NK-92 (cell line): ENCODE results near the gene PRPSAP1.
"Not testable (repeated sequence)": the region's sequence is repeated elsewhere in the genome, so short reads cannot be mapped to it uniquely, and the experiment has no call there.

Experiments
- DNase-seq: peaks from one replicate; lab custom pipeline; 2025; ENCODE audit not compliant: unreplicated experiment; lab: John Stamatoyannopoulos, UW

The PRPSAP1 gene

DNA sequence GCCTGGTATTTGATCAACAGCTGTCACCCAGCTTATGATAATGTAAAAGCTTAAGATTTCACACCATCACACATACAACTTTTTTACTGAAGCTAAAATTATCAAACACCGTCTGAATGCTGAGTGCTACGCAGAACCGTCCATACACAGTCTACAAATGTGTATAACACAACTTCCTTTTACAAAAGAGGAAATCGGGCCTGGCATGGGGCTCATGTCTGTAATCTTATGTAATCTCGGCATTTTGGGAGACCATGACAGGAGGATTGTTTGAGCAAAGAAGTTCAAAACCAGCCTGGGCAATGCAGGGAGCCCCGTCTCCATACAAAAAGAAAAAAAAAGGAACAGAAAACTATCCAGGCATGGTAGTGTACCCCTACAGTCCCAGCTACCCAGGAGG is 26.0 kb downstream of the PRPSAP1 start:
- no peak for DNase-seq

- no peak for DNase-seq
Measured at GRCh38 chr17:76326306-76326705, 27.4 kb downstream of the PRPSAP1 start.

- DNase-seq = no peak
Measured at GRCh38 chr17:76318586-76318985, 35.1 kb downstream of the PRPSAP1 start.

DNA sequence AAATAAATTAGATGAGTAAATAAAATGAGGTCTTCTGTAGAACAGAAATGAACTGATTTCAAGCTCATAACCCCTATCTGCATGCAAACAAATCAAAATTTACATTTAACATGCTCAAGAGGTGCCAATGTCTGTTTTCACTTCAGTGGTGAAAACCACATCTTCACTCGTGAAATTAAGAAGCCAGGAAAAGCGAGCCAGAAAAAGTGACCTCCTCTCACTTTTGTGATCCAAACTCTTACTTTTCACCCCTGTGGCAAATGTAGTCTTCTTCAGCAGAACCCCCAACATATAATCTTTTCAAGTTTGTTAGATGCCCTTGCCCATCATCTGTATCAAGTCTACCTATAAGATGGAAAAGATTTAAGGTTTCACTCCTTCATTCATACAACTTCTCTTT is 36.2 kb downstream of the PRPSAP1 start:
- no peak for DNase-seq

GRCh38 chr17:76314392-76315227 is 39.1 kb downstream of the PRPSAP1 start:
- no peak for DNase-seq

- DNase-seq = no peak
Measured at GRCh38 chr17:76312735-76313134, 41.0 kb downstream of the PRPSAP1 start.

DNA sequence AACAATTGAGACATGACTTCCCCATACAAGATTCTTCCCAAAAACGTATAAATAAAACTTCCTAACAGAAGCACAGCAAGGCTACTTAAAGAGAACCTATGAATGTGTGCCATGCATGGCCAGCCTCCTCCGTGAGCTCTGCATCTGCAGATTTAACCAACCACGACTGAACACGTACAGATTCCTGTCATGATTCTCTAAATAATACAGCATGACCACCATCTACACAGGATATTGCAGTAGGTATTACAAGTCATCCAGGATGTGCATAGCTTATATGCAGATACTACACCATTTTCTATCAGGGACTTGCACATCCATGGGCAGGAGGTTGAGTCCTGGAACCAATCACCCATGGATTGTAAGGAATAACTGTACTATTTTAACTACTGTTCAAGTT is 44.3 kb downstream of the PRPSAP1 start:
- DNase-seq = no peak

GRCh38 chr17:76307966-76308338 is 45.8 kb downstream of the PRPSAP1 start, which contains the start of gene QRICH2:
QRICH2 (minus strand) TSS chr17:76308276; CDS start chr17:76307998, 278 bp downstream.
- no peak for DNase-seq

DNA sequence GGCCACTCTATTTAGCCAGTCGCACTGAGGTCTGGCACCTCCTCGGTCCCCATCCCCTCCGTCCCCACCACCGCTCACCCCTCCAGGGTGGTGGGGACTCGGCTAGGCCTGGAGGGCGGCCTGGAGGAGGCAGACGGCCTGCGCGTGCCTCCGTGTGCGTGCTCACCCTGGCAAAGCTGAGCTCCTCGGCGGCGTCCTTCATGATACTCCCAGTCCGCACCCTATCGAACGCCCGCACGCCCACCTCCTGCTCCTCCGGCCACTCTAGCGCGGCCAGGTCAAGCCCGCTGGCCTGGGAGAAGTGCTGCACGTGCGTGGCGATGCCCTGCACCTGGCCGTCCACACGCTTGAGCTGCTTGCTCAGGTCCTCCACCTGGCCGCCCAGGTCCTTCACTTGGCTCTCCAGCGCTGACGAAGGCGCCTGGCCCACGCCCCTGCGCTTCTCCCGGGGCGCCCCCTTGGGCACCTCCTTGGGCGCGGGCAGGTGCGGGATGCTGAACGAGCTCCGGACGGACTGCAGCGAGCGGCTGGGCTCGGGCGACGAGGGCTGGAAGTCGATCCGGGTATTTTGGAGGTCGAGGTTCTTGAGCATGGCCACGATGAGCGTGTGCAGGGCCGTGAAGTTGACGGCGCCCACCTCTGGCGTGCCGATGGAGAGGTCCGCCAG is 46.3 kb downstream of the PRPSAP1 start:
- no peak for DNase-seq

DNA sequence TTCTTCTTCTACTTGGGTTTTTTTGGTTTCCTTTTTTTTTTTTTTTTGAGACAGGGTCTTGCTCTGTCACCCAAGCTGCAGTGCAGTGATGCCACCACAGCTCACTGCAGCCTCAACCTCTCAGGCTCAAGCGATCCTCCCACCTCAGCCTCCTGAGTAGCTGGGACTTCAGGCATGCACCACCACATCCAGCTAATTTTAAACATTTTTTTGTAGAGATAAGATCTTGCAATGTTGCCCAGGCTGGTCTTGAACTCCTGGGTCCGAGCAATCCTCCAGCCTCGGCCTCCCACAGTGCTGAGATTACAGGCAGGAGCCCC is 48.6 kb downstream of the PRPSAP1 start:
- DNase-seq = not testable (repeated sequence)

- DNase-seq = no peak
Measured at GRCh38 chr17:76304226-76305134, 49.2 kb downstream of the PRPSAP1 start.

DNA sequence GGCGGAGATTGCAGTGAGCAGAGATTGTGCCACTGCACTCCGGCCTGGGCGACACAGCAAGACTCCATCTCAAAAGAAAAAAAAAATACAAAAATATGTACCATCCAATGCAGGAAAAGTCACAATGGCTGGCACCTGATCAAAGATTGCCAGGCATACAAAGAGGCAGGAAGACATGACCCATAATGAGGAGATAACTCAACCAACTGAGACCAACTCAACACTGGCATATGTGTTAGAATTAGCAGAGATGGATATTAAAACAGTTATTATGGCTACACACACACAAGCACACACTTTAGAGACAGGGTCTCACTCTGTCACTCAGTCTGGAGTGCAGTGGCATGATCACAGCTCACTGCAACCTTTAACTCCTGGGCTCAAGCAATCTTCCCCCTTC is 56.3 kb downstream of the PRPSAP1 start:
- DNase-seq = no peak

DNA sequence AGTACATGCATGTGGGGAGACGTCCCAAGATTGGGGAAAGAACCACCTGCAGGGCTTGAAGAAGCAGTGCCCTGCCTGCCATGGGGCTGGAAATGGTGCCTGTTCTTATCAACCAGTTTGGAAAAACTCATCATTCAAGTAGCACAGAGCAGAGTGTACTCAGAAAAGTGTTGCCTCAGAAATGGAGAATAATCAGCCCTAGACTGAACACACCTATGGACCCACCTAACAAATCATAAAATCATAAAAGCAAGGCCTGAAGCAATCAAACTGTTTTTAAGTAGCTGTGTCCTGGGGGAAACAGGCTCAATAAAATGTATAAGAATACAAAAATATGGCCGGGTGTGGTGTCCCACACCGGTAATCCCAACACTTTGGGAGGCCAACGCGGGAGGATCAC is 56.8 kb downstream of the PRPSAP1 start:
- no peak for DNase-seq

DNA sequence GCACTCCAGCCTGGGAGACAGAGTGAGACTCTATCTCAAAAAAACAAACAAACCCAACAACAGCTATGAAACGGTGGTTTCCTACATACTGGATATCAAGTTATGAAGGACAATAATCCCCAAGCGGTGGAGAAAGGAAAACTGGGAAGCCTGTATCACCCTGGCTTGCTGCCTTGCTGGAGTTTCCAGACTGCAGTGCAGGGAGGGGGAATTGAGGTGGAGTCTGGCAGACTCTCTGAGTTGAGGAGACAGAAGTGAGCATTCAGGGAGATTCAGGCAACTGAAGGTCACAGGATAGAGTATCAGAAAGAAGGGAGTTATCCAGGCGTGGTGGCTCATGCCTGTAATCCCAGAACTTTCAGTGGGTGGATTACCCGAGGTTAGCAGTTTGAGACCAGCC is 57.5 kb downstream of the PRPSAP1 start:
- no peak for DNase-seq

DNA sequence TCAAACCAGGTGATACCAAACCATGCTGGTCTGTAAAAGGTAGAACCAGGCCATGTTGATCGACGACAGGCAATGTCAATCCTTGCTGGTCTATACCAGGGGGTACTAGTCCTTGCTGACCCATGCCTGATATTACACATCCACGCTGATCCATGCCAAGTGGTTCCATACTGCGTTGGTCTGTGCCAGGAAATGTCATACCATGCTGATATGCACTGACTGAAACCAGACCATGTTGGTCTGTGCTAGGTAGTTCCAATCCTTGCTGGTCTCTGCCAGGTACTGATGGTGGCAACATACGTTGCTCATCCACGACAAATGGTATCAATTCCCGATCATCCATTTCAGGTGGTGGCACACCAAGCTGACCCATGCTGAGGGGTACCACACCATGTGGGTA is 60.6 kb downstream of the PRPSAP1 start:
- DNase-seq = no peak

- DNase-seq = no peak
Measured at GRCh38 chr17:76292567-76292966, 61.1 kb downstream of the PRPSAP1 start.

DNA sequence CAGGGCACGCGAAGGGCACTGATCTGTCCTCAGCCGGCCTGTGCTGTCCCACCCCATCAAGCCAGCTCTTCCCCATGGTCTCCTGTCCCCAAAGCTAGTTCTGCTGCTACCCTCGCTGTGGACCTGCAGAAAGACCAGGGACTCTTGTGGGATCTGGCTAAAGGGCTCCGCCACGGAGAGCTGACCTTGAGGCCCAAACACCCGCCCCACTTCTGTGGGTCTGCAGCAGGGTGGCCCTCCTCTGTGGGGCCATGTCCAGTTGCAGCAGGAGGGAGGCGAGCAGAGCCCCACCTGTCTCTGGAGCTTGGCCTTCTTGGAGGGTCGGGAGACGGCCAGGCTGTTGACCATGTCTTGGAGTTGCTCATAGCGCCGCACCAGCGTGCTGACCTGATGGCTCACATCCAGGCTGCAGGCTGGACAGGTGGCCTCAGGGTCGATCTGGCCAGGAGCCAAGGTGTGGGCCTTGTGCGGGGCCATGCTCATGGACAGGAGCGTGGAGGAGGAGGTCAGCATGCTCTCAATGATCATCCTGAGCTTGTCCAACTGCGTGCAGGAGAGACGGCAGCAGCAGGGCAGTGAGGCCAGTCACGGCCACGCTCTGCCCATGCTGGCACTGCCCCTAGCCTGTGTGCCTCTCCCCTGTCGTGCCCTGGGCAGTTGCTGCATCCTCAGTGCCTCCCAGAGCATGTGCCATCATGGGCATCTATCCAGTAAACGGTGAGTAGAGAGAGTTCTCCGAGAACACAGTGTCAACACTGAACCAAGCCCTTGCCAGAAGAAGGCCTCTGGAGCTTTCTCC is 71.9 kb downstream of the PRPSAP1 start:
- no peak for DNase-seq

DNA sequence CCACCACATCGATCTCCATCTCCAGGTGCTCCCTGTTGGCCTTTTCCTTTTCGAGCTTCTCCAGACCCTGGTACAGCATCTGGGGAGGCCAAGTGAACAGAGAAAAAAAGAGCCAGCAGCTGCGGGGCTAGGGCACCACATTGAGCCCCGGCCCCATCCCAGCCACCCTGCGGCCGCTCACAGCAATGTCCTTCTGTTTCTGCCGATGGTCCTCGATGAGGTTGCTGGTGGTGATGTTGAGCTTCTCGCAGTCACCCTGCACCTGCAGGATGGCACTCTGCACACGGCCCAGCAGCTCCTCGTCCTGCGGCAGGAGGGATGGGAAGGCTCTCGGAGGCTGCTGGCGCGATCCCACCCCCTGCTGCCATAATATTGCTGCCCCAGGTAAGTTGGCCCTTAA is 73.1 kb downstream of the PRPSAP1 start:
- no peak for DNase-seq

DNA sequence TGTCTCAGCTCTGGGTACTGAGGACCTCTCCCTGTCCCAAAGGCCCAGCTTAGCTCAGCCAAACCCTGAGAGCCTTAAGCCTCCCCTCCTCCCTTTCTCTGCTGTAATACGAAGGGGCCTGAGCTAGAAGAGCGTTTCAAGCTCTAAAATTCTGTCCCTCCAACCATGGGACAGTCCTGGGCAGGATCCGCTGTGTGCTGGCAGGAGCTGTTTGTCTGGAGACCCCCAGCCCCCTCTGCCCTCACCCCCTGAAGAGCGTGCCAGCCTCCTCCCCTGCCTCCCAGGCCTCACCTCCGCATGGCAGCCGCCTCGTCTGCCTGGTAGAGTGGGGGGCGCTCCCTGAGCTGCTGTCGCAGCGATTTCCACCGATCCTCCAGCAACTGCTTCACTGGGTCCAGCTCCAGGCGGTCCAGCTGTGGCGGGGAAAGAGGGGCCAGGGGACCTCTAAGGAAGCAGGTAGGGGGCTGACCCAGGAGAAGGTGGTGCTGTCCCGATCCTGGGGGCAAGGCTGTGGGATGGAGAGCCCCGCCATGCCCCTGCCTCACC is 73.9 kb downstream of the PRPSAP1 start:
- DNase-seq = no peak

DNA sequence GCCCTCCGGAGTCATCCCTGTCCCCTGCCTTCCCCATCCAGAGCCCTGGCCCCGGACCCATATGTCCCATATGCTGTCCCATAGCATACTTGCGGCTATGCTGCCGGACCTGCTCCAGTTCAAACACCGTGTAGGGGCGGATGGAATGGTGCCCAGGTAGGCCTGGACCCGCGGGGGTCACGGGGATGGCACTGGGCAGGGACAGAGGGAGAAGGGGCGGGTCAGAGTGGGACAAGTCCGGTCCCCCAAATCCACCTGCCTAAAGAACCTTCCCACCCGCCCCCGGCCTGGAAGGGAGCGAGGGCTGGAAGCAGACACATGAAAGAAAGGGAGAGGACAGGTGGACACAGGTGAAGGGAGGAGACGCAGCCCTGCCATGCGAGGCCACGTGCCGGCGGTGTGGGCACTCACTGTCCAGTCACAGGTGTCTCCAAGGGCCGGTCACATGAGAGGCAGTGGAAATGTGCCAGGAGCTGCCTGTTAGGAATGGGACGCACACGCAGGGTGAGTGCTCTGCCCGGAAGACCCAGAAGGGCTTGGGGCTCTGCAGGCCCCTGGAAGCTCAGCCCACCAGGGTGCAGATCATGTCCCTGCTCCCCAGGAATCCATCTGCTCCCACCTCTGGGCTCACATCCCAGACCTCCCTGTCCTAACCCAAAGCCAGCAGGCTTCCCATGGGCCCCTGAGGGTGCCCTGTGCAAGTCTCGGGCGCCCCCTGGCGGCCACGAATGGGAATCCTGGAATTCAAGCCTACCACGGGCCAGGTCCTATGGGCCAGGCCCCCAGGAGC is 74.6 kb downstream of the PRPSAP1 start:
- peak; percentile 28 for DNase-seq
